GM18868 (cell line): ENCODE results near the gene AP3D1.

Experiments used
- ATAC-seq: cut with Tn5 transposase; IDR thresholded peaks from one replicate; pipeline ENCODE4 v1.9.1; 2021; ENCODE audit warnings: mild to moderate bottlenecking, moderate library complexity; ENCODE audit not compliant: unreplicated experiment

Gene AP3D1

DNA sequence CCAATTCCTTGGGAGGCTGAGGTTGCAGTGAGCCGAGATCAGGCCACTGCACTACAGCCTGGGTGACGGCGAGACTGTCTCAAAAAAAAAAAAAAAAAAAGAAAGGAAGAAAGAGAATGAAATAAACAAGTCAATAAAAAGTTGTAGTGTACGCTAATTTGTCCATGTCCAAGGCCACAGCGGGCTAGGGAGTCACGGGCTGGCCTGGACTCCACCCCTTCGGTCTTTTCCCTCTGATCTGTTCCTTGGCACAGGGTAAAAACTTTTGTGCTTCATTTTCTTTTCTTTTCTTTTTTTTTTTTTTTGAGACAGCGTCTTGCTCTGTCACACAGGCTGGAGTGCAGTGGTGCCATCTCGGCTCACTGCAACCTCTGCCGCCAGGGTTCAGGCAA lies 80.9 kb downstream of the AP3D1 start:
- ATAC-seq = no peak

DNA sequence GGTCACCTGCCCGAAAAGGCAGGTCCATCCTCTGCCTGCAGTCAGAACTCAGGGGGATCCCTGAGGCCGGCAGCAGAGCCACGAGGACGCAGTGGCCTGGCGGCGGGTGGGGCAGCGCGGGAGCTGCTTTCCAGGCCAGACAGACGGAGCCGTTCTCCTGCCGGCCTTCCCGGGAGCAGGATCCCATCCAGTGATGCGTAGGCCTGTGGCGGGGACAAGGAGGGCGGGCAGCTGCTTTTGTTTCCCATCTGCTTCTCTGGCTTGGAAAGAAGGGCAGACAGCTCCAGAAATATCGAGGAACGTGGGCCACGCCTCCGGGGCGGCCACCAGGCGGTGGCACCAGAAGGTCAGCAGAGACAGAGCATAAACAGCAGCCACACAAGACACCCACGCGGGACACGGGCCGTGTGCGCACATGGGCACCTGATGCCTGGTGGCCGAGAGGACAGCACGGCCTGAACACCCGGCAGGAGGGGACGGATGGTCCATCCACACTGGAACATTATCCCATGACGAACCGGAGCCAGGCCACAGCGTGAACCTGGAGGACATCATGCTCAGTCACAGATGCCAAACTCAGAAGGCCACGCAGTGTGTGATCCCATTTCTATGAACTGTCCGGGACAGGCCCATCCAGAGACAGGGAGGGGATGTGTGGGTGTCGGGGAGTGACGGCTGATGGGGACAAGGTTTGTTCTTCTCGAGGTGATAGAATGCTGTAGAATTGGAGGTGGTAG lies 86.4 kb downstream of the AP3D1 start:
- no peak for ATAC-seq

- no peak for ATAC-seq
Observed at GRCh38 chr19:2064395-2064787, 87.0 kb downstream of the AP3D1 start.

DNA sequence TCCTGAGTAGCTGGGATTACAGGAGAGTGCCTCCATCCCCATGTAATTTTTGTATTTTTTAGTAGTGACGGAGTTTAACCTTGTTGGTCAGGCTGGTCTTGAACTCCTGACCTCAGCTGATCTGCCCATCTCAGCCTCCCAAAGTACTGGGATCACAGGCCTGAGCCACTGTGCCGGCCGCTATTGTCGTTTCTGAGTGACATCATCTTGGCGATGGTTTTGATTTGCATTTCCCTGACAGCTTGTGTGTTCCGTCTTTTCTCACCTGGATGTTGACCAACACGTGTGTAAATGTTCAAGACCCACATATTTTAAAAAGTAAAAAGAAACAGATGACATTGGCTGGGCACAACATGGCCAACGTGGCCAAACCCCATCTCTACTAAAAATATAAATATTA lies 87.5 kb downstream of the AP3D1 start:
- ATAC-seq = no peak

DNA sequence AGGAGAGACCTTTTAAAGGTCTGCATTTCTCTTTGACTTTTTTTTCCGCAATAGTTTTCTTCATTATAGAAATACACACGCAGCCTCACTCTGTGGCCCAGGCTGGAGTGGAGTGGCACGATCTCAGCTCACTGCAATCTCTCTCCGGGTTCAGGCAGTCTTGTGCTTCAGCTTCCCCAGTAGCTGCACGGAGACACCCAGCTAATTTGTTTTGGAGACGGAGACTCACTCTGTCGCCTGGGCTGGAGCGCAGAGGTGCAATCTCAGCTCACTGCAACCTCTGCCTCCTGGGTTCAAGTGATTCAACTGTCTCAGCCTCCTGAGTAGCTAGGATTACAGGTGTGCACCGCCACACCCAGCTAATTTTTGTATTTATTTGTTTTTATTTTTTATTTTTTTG lies 88.6 kb downstream of the AP3D1 start:
- no peak for ATAC-seq

DNA sequence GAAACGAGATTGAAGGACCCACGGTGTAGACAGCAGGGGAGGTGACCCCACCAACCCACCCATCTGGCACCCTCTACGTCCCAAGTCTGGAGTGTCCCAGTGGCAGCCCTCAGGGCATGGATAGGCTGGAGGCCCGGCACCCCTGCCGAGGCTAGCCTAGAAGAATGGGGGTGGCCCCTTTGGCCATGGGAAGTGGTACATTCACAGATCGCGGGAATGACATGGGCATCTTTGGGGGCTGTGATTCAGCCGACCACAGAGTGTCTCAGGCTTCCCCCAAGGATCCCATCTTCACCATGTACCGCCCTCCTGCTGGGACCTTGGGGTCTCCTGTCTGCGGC lies 89.0 kb downstream of the AP3D1 start:
- ATAC-seq = no peak

- peak; percentile 78 for ATAC-seq
Observed at GRCh38 chr19:2061495-2062388, 89.6 kb downstream of the AP3D1 start.

DNA sequence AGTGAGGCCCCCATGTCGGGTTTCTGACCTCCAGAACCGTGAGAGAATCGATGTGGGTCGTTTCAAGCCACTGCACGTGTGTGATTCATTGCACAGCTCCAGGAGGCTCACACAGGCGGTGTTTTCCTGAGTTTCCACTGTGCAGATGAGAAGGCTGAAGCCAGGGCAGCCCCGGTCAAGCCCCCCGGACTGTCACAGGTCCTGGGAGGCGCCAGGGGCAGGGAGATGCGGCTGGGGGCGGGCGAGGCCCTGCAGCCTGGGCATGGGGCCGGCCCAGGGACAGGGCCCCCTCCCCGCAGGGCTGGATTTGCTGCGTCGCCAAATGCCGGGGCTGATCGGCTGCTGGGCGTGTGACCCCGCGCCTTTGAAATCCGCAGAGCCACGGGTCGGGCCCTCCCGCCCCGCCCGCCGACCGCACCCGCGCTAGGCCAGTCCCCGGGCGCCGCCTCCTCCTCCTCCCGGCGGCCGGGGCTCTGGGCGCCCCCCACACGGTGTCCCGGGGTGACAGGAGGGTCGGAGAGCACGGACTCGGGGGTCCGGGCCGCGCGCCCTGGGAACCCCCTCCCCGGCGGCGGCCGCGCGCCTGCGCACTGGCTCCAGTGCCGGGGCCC lies 90.4 kb downstream of the AP3D1 start:
- ATAC-seq = peak; percentile 24

- ATAC-seq = no peak
Observed at GRCh38 chr19:2059422-2060201, 91.8 kb downstream of the AP3D1 start.

- ATAC-seq = no peak
Observed at GRCh38 chr19:2058570-2059421, 92.6 kb downstream of the AP3D1 start.

DNA sequence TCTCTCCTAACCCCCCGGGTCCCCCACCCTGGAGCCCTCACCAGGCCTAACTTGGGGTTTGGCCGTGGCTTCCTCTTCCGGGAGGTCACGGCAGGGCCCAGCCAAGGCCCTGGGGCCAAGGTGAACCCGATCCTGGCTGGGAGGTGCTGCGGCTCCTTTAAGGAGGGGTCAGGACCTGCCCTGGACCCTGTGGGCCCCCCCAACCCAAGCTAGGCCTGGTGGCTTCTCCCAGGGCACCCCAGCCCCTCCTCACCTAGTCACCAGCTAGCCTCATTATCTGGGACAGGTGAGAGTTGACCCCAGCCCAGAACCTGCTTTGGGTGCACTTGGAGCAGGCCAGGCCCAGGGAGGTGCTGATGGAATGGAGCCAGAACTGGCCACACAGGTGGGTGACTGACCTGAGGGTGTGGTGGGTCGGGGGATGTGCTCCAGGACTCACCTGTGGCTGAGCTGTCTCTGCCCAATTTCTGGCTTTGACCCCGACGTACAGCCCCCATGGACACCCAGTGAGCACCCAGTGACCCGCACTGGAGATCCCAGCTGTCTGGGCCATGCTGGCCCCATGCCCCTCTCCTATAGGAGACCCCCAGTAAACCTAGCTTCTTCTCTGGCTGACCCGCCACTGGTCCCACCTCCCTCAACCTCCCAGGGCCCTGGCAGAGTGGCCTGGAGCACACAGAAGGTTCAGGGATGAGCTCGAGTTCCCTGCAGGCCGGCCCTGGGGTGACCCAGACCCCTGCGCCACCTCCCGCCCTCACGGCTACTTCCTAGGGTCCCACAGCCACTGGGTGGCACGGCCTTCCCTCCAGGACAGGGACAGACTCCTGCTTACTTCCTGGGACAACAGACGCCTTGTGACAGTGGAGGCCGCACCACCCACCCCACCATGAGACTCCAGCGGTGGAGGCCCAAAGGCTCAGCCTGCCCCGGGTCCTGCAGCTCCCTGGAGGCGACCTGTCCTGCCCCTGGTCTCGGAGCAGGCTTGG lies 93.6 kb downstream of the AP3D1 start:
- ATAC-seq = no peak

- no peak for ATAC-seq
Observed at GRCh38 chr19:2056837-2057192, 94.6 kb downstream of the AP3D1 start.

DNA sequence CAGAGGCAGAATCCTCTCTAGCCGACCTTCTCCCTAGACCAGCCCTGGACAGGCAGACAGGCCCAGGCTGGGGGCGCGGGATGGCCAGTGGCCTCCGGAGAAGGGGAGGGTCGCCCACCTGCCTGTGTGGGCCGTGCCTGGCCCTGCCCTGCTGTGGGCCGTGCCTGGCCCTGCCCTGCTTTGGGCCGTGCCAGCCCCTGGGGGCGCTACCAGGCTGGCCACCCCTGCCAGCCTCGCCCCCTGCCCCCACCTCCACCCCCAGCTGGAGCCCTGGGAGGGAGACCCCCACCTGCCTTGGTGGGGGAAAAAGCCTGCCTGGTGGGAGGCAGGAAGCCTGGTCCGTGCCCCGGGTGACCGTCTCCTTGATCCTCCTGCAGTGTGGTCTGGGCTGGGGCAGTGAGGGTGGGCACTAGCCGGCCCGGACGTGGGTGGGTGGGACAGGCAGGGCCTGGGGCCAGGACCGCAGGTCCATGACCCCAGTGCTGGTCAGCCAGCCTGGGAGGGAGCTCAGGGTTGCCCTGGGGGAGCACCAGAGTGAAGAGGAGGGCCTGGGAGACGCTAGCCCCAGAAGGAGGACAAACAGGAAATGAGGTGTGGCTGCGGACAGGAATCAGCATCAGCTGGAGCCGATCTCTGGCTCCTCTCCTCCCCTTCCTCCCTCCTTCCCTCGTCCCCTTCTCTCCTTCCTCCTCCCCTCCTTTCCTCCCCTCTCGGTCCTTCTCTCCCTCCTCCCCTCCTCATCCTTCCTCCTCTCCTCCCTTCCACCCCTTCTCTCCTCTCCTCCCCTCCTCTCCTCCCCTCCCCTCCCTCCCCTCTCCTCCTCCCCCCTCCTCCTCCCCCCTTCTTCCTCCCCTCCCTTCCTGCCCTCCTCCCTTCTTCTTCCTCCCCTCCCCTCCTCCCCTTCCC lies 95.2 kb downstream of the AP3D1 start:
- ATAC-seq = no peak

DNA sequence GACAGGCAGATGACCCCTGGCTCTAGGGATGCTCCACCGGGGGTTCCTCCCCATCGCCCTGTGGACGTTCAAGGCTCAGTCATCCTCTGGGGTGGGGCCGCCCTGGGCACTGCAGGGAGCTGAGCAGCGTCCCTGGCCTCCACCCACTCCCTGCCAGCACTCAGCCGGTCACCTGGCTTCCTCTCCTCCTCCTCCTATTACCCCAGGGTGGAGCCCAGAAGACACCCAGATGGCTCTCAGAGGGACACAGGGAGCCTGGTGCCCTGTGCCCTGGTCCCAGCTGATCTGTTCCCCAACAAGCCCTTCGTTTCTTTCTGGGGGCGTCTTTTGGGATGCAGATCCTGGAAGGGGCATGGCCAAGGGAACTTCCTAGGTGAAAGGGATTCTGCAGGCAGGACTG lies 96.6 kb downstream of the AP3D1 start:
- ATAC-seq = no peak

DNA sequence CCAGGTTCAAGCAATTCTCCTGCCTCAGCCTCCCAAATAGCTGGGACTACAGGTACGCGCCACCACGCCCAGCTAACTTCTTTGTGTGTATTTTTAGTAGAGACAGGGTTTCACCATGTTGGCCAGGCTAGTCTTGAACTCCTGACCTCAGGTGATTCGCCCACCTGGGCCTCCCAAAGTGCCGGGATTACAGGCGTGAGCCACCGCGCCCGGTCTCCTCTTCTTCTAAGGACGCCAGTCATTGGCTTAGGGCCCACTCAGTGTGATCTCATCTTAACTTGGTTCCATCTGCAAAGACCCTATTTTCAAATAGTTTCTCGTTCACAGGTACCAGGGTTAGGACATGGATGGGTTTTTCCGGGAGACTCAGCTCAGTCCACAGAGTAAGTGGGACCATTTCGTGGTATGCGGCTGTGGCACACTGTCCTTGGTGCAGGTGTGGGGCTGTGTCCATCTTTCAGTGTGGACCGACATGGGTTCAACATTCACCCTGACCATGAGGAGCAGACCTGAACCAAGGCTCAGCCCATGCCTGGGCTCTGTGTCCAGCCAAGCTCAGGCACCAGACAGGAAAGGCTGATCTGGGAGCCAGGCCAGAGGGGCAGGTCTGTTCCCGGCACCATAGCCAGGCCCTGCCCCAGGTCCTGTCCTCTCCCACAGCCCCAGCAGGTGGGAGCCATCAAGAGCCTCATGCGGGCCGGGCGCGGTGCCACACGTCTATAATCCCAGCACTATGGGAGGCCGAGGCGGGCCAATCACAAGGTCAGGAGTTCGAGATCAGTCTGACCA lies 97.6 kb downstream of the AP3D1 start:
- ATAC-seq = no peak

- no peak for ATAC-seq
Observed at GRCh38 chr19:2051773-2052704, 99.3 kb downstream of the AP3D1 start.
